ENCODE measurements around the gene AKR1C1. TPM values are rescaled to one million over a fixed set of nuclear protein-coding genes. Genes with fewer than 3 reads are reported as not detected.

AKR1C1 gene
- total and polyA plus RNA-seq, 9 of the 15 experiments (the other 6 are each of a cell fraction or from before 2014, with no cell fraction given) = 43.5 to 180 (median 82.4) TPM

DNA sequence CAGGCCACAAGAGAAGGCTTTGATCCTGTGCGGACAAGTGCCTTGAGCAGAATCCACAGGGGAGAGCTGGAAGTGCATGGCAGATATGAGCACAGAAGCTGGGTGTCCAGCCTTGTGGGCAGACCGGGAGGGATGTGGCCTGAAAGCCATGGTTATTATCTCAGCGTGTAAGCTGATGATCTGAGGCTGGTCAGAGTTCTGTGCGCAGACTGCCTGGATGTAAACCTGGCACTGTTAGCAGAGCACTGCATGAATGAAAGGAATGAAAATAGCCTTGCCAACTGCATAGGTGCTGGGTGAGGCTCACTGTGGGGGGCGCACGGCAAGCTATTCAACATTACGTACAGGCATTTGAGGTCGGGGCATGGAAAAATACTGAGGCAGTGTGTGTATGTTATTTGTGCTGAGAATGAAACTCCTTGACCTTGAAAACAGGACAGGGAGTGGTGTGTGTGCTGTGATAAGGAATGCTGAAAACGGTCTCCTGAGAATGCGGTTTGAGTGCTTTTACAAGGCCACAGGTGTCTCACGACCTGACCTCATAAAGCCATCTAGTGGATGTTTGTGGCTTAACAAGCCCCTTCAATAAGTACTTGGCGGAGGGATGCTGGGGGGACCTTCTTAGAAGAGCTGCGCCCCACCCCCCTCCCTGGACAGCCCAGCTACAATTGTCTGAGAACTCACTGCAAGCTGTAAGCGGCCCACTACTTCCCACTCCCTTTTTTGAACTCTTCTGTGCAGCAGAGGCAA lies 18.7 kb downstream of the AKR1C1 start (continued):
- TF ChIP-seq ETS1 (conservative IDR thresholded peaks at IDR 0.05; ENCODE audit: control insufficient read depth, low read depth, low read length) = no peak
- peak; percentile 44 for TF ChIP-seq BHLHE40 (IDR thresholded peaks at IDR 0.05; ENCODE audit: low read length)
- TF ChIP-seq CREBBP (IDR thresholded peaks at IDR 0.05; ENCODE audit: low read depth, low read length) = no peak
- TF ChIP-seq C11orf30 (IDR thresholded peaks at IDR 0.05; ENCODE audit: low read depth) = no peak
- 0 out of 2 replicates have a peak, but pooled peaks have one; percentile 35 for TF ChIP-seq XRCC5 (IDR thresholded peaks at IDR 0.05; ENCODE audit: low read depth, low read length)
- TF ChIP-seq ZNF75A (CRISPR knock-in tag; IDR thresholded peaks at IDR 0.05) = no peak
- TF ChIP-seq CBX8 (IDR thresholded peaks at IDR 0.05; ENCODE audit: borderline replicate concordance, extremely low read depth, low read depth, low read length, poor library complexity, severe bottlenecking) = no peak
- TF ChIP-seq ZNF589 (CRISPR knock-in tag; IDR thresholded peaks at IDR 0.05; ENCODE audit: low read depth) = no peak
- TF ChIP-seq GATAD2A (IDR thresholded peaks at IDR 0.05) = peak; percentile 86; the same call in 1 of the 2 replicates
- TF ChIP-seq SAFB (IDR thresholded peaks at IDR 0.05; ENCODE audit: borderline replicate concordance, low read depth, low read length) = no peak
- TF ChIP-seq FIP1L1 (IDR thresholded peaks at IDR 0.05; ENCODE audit: low read depth, low read length, poor library complexity, severe bottlenecking) = no peak
- no peak for TF ChIP-seq BRF1 (IDR thresholded peaks at IDR 0.05; ENCODE audit: borderline replicate concordance, extremely low read depth, insufficient read length)
- TF ChIP-seq NBN (IDR thresholded peaks at IDR 0.05; ENCODE audit: low read depth) = peak; percentile 80; the same call in 1 of the 2 replicates
- TF ChIP-seq SRF (CRISPR knock-in tag; IDR thresholded peaks at IDR 0.05) = peak in 1 of 2 experiments; percentile 33; a peak in 1 of 4 replicates
- no peak for TF ChIP-seq RFX7 (CRISPR knock-in tag; IDR thresholded peaks at IDR 0.05)
- peak; percentile 70 for TF ChIP-seq SMAD4 (CRISPR knock-in tag; conservative IDR thresholded peaks at IDR 0.05)
- TF ChIP-seq, protein P1, sequence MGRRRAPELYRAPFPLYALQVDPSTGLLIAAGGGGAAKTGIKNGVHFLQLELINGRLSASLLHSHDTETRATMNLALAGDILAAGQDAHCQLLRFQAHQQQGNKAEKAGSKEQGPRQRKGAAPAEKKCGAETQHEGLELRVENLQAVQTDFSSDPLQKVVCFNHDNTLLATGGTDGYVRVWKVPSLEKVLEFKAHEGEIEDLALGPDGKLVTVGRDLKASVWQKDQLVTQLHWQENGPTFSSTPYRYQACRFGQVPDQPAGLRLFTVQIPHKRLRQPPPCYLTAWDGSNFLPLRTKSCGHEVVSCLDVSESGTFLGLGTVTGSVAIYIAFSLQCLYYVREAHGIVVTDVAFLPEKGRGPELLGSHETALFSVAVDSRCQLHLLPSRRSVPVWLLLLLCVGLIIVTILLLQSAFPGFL (CRISPR knock-in tag; IDR thresholded peaks at IDR 0.05) = no peak
- TF ChIP-seq HINFP (tag; conservative IDR thresholded peaks at IDR 0.05; ENCODE audit: low read depth) = no peak
- peak; percentile 91 for TF ChIP-seq CBFA2T3 (IDR thresholded peaks at IDR 0.05)
- no peak for TF ChIP-seq RUNX1 (IDR thresholded peaks at IDR 0.05; ENCODE audit: low read depth)
- no peak for TF ChIP-seq ZNF830 (CRISPR knock-in tag; IDR thresholded peaks at IDR 0.05)
- no peak for TF ChIP-seq BCL6 (CRISPR knock-in tag; IDR thresholded peaks at IDR 0.05)
- TF ChIP-seq U2AF1 (optimal IDR thresholded peaks at IDR 0.05; ENCODE audit: low read depth, low read length) = no peak
- TF ChIP-seq NR2F6 (CRISPR knock-in tag; IDR thresholded peaks at IDR 0.05) = no peak
